ENCODE results near the gene MS4A15. TPM values are rescaled to one million over a fixed set of nuclear protein-coding genes. Genes with fewer than 3 reads are reported as not detected.

The MS4A15 gene
- total RNA-seq, 2 experiments from 2014 or later: not detected

DNA sequence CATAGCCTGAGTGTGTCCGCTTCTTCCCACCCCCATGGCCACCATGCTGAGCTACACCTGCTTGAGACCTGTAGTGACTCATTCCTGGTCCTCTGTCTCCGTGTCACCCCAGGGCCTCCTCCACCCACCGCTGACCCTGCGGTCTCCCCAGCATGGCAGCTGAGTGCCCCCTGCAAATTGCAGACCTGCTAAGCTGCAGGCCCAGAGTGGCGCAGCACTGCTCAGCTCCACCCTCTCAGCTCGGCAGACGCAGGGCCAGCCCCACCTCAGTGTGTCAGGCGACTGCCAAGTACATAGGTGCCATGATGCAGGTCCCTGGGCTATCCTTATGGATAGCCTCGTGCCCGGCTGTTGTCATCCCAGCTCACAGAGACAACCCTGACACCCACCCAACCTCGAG, 13.1 kb downstream of the MS4A15 start:
- ChIA-PET CTCF (no interaction called here), POLR2A (no interaction called here)
- peaks cover 3% of the 10 kb centered on the region for H3K27me3 Mint-ChIP-seq (ENCODE audit: low read depth)
- DNase-seq (no peak), ATAC-seq (no peak)
- no peak overlapping the region for H3K27ac Mint-ChIP-seq
- no peaks in the 10 kb centered on the region for H3K36me3 Mint-ChIP-seq (ENCODE audit: low read depth)
- no peaks in the 10 kb centered on the region for H3K4me1 Mint-ChIP-seq (ENCODE audit: low read depth)
- no peak overlapping the region for H3K4me3 Mint-ChIP-seq
- H3K9me3 Mint-ChIP-seq (ENCODE audit: insufficient read depth): no peaks in the 10 kb centered on the region

DNA sequence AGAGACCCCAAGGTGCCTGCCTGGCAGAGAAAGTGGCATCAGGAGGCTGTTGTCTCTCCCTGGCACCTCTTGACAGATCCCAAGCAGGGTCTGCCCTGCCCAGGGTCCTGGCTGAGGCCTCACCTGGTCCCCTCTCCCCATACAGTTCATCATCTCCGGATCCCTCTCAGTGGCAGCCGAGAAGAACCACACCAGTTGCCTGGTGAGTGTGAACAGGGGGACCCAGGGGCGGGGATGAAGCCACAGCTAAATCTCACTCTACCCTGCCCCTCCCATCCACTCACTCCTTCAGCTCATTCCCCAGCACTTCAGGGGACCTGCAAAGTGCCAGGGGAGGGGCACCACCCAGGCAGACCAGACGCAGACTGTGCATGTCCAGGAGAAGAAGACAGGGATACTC, 14.5 kb downstream of the MS4A15 start:
- H3K36me3 Mint-ChIP-seq (ENCODE audit: low read depth): no peaks in the 10 kb centered on the region
- H3K9me3 Mint-ChIP-seq (ENCODE audit: insufficient read depth): no peaks in the 10 kb centered on the region
- no peak overlapping the region for H3K27ac Mint-ChIP-seq
- ATAC-seq (no peak), DNase-seq (no peak)
- ChIA-PET POLR2A (interaction anchor here (1.0 kb wide), 1 partner anchor 321 kb away, joined by 3 read pairs; no protein-coding TSS in a partner anchor), CTCF (no interaction called here)
- H3K27me3 Mint-ChIP-seq (ENCODE audit: low read depth): peaks cover 3% of the 10 kb centered on the region
- H3K4me1 Mint-ChIP-seq (ENCODE audit: low read depth): peaks cover 7% of the 10 kb centered on the region
- no peak overlapping the region for H3K4me3 Mint-ChIP-seq

- peaks cover 2% of the 10 kb centered on the region for H3K27me3 Mint-ChIP-seq (ENCODE audit: low read depth)
- no peaks in the 10 kb centered on the region for H3K9me3 Mint-ChIP-seq (ENCODE audit: insufficient read depth)
- no peak for DNase-seq
- no peak overlapping the region for H3K4me3 Mint-ChIP-seq
- CTCF ChIA-PET: interaction anchor here (1.6 kb wide), 1 partner anchor 116 kb away, joined by 8 read pairs; no protein-coding TSS in a partner anchor
- H3K36me3 Mint-ChIP-seq (ENCODE audit: low read depth): no peaks in the 10 kb centered on the region
- no peak overlapping the region for H3K27ac Mint-ChIP-seq
- H3K4me1 Mint-ChIP-seq (ENCODE audit: low read depth): peaks cover 7% of the 10 kb centered on the region
- POLR2A ChIA-PET: interaction anchor here (1.0 kb wide), 1 partner anchor 320 kb away, joined by 3 read pairs; no protein-coding TSS in a partner anchor
- no peak for ATAC-seq
Measured at GRCh38 chr11:60771879-60772525, 15.3 kb downstream of the MS4A15 start.

- H3K36me3 Mint-ChIP-seq (ENCODE audit: low read depth): no peaks in the 10 kb centered on the region
- no peak overlapping the region for H3K4me3 Mint-ChIP-seq
- H3K4me1 Mint-ChIP-seq (ENCODE audit: low read depth): peaks cover 7% of the 10 kb centered on the region
- POLR2A ChIA-PET: no interaction called here
- CTCF ChIA-PET: interaction anchor here (1.6 kb wide), 1 partner anchor 115 kb away, joined by 8 read pairs; no protein-coding TSS in a partner anchor
- ATAC-seq: no peak
- no peak for DNase-seq
- H3K27me3 Mint-ChIP-seq (ENCODE audit: low read depth): peaks cover 4% of the 10 kb centered on the region
- no peak overlapping the region for H3K27ac Mint-ChIP-seq
- H3K9me3 Mint-ChIP-seq (ENCODE audit: insufficient read depth): no peaks in the 10 kb centered on the region
Measured at GRCh38 chr11:60772666-60773065, 16.0 kb downstream of the MS4A15 start.

GRCh38 chr11:60774726-60775125, 18.1 kb downstream of the MS4A15 start:
- ChIA-PET POLR2A (no interaction called here), CTCF (interaction anchor here (1.0 to 5.5 kb wide), 13 partner anchors 10 to 141 kb away, joined by 3 to 49 read pairs (median 5); partner anchors contain the start of genes MS4A10 and MS4A15)
- Mint-ChIP-seq H3K36me3 (ENCODE audit: low read depth) (no peaks in the 10 kb centered on the region), H3K27me3 (ENCODE audit: low read depth) (peaks cover 10% of the 10 kb centered on the region), H3K4me1 (ENCODE audit: low read depth) (peaks cover 7% of the 10 kb centered on the region), H3K4me3 (no peak overlapping the region), H3K27ac (no peak overlapping the region), H3K9me3 (ENCODE audit: insufficient read depth) (no peaks in the 10 kb centered on the region)
- ATAC-seq: no peak
- DNase-seq: no peak

DNA sequence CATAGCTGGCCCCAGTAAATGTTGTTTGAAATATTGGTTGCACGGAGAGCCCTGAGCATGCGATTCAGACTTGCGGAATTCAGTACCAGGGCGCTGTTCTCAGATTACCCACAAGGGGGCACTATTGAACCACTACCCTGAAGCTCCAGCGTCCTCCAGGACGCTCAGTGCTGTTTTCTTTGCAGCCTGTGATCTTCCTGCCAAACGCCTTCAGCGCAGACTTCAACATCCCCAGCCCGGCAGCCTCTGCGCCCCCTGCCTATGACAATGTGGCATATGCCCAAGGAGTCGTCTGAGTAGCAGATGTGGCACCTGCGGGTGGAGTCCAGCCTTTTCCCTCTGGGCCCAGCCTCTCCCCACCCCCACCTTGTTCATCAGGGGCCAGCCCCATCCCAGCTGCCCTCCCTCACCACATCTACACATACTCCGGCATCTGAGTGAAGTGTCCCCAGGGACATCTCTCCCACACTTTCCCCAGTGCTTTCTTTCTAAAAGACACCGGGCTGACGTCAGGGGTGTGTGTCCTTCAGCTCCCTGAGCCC, 18.8 kb downstream of the MS4A15 start:
- no peak overlapping the region for H3K27ac Mint-ChIP-seq
- peak; percentile 90 for DNase-seq
- H3K36me3 Mint-ChIP-seq (ENCODE audit: low read depth): no peaks in the 10 kb centered on the region
- H3K27me3 Mint-ChIP-seq (ENCODE audit: low read depth): peaks cover 13% of the 10 kb centered on the region
- peak; percentile 92 for ATAC-seq
- H3K9me3 Mint-ChIP-seq (ENCODE audit: insufficient read depth): no peaks in the 10 kb centered on the region
- no peak overlapping the region for H3K4me3 Mint-ChIP-seq
- POLR2A ChIA-PET: interaction anchor here (0.7 kb wide), 1 partner anchor 112 kb away, joined by 3 read pairs; no protein-coding TSS in a partner anchor
- peaks cover 7% of the 10 kb centered on the region for H3K4me1 Mint-ChIP-seq (ENCODE audit: low read depth)
- CTCF ChIA-PET: interaction anchor here (1.0 to 5.5 kb wide), 15 partner anchors 10 to 412 kb away, joined by 3 to 49 read pairs (median 5); partner anchors contain the start of genes MS4A10 and MS4A15

DNA sequence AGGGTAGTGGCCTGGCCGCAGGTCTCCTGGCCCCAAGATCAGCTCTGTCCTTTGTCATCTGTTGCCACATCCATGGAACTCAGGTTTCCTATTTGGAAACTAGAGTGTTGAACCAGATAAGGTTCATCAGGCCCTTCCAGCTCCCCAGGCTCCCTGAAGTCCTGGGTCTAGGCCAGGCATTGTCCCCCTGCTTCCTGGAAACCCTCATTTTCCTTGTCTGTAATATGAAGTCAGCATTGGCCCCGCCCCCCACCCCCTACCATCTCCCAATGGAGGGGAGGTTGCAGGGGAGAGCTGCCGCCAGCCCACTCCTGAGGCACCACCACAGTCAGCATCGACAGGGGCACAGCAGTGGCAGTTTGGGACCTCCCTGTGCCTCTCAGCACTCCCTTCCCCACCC, 19.5 kb downstream of the MS4A15 start:
- POLR2A ChIA-PET: no interaction called here
- no peak for DNase-seq
- H3K4me1 Mint-ChIP-seq (ENCODE audit: low read depth): peaks cover 7% of the 10 kb centered on the region
- H3K36me3 Mint-ChIP-seq (ENCODE audit: low read depth): no peaks in the 10 kb centered on the region
- H3K9me3 Mint-ChIP-seq (ENCODE audit: insufficient read depth): no peaks in the 10 kb centered on the region
- no peak overlapping the region for H3K4me3 Mint-ChIP-seq
- H3K27ac Mint-ChIP-seq: no peak overlapping the region
- ATAC-seq: no peak
- H3K27me3 Mint-ChIP-seq (ENCODE audit: low read depth): peaks cover 13% of the 10 kb centered on the region
- CTCF ChIA-PET: interaction anchor here (1.1 to 5.5 kb wide), 9 partner anchors 9 to 411 kb away, joined by 3 to 49 read pairs (median 11); partner anchors contain the start of gene MS4A10

DNA sequence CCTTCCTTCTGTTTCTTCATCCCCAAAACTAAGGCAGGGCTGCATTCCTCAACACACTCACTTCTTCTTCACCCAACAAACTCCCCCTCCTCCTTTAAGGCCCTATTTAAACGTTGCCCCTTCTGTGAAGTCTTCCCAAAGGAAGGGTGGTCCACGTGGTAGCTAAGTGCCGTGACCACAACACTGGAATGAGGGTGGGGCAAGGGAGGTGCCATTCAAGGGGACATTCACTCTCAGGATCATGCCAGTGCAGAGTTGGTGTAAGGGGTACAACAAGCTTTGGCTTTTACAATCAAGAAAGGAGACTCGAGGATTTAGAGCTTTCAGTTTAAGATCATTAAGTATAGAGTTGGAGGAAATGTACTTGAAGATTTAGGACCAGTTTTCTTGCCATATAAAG, 20.4 kb downstream of the MS4A15 start:
- Mint-ChIP-seq H3K27ac (no peak overlapping the region), H3K4me3 (no peak overlapping the region), H3K9me3 (ENCODE audit: insufficient read depth) (no peaks in the 10 kb centered on the region), H3K27me3 (ENCODE audit: low read depth) (peaks cover 13% of the 10 kb centered on the region), H3K4me1 (ENCODE audit: low read depth) (peaks cover 7% of the 10 kb centered on the region), H3K36me3 (ENCODE audit: low read depth) (no peaks in the 10 kb centered on the region)
- ChIA-PET POLR2A (interaction anchor here (0.9 kb wide), 1 partner anchor 23 kb away, joined by 3 read pairs; no protein-coding TSS in a partner anchor), CTCF (interaction anchor here (1.2 to 5.5 kb wide), 4 partner anchors 12 to 110 kb away, joined by 3 to 49 read pairs (median 29); no protein-coding TSS in a partner anchor)
- no peak for DNase-seq
- no peak for ATAC-seq

DNA sequence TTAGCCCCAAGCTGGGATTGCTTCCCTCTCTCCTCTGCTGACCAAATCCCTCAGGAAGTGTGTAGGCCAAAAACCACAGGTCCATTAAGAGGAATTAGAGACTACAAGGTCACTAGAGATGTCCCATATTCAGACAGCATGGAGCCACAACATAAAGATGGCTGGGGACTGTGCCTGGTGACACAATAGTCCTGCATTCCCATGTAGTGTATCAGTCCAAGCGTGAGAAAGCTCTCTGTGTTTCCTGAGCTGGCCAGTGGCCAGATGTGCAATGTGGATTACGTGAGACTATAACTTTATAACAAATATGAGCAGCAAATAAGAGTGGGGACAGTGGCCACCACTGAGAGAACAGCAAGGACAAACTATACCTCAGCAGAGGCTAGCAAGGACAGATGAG, 20.9 kb downstream of the MS4A15 start:
- no peak overlapping the region for H3K4me3 Mint-ChIP-seq
- ATAC-seq (no peak), DNase-seq (no peak)
- H3K9me3 Mint-ChIP-seq (ENCODE audit: insufficient read depth): no peaks in the 10 kb centered on the region
- H3K27me3 Mint-ChIP-seq (ENCODE audit: low read depth): peaks cover 13% of the 10 kb centered on the region
- POLR2A ChIA-PET: interaction anchor here (0.9 kb wide), 1 partner anchor 22 kb away, joined by 3 read pairs; no protein-coding TSS in a partner anchor
- H3K27ac Mint-ChIP-seq: no peak overlapping the region
- CTCF ChIA-PET: interaction anchor here (1.2 to 5.5 kb wide), 4 partner anchors 12 to 110 kb away, joined by 3 to 49 read pairs (median 22); no protein-coding TSS in a partner anchor
- H3K4me1 Mint-ChIP-seq (ENCODE audit: low read depth): peaks cover 7% of the 10 kb centered on the region
- no peaks in the 10 kb centered on the region for H3K36me3 Mint-ChIP-seq (ENCODE audit: low read depth)

- H3K27me3 Mint-ChIP-seq (ENCODE audit: low read depth): peaks cover 13% of the 10 kb centered on the region
- ChIA-PET POLR2A (no interaction called here), CTCF (interaction anchor here (1.7 to 3.2 kb wide), 3 partner anchors 51 to 119 kb away, joined by 6 to 10 read pairs (median 7); no protein-coding TSS in a partner anchor)
- no peaks in the 10 kb centered on the region for H3K36me3 Mint-ChIP-seq (ENCODE audit: low read depth)
- H3K27ac Mint-ChIP-seq: no peak overlapping the region
- H3K4me3 Mint-ChIP-seq: no peak overlapping the region
- no peaks in the 10 kb centered on the region for H3K9me3 Mint-ChIP-seq (ENCODE audit: insufficient read depth)
- ATAC-seq (no peak), DNase-seq (no peak)
- H3K4me1 Mint-ChIP-seq (ENCODE audit: low read depth): peaks cover 7% of the 10 kb centered on the region
Measured at GRCh38 chr11:60780065-60780464, 23.4 kb downstream of the MS4A15 start.

DNA sequence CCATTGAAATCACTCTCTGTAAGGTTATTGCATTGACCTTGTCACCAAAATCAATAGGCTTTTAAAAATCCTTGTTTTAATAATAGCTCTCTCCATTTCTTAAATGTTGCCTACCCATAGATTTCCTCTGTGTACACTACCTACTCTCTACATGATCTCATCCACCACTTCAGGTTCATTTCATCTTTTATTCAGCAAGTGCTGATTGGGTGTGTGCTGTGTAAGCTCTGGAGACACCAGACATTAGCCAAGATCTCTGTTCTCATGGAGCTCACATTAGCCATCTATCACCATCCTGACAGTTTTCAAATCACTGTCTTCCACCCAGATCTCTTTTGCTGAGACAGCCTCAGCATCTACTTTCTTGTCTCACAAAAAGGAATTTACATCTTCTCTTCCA, 24.1 kb downstream of the MS4A15 start:
- Mint-ChIP-seq H3K4me3 (no peak overlapping the region), H3K4me1 (ENCODE audit: low read depth) (peaks cover under 1% of the 10 kb centered on the region), H3K27me3 (ENCODE audit: low read depth) (peaks cover 13% of the 10 kb centered on the region), H3K27ac (no peak overlapping the region), H3K9me3 (ENCODE audit: insufficient read depth) (no peaks in the 10 kb centered on the region), H3K36me3 (ENCODE audit: low read depth) (no peaks in the 10 kb centered on the region)
- no peak for DNase-seq
- no peak for ATAC-seq
- ChIA-PET CTCF (interaction anchor here (0.8 to 3.2 kb wide), 3 partner anchors 79 to 119 kb away, joined by 3 to 10 read pairs (median 6); no protein-coding TSS in a partner anchor), POLR2A (no interaction called here)
